Activated CD8-positive, alpha-beta memory T cell treated with anti-CD3 and anti-CD28 coated beads, Interleukin-2, amount 10 ng/mL, durations not matched to agents 7 days and 5 days (primary cell): ENCODE measurements around the gene OMP. TPM values are rescaled to one million over a fixed set of nuclear protein-coding genes. Genes with fewer than 3 reads are reported as not detected.

ENCODE experiments used
- ATAC-seq: fragments of 150-1000 bp; cut with Tn5 transposase; one replicate; pipeline ENCODE4 v1.10.0; 2021; ENCODE audit warnings: moderate library complexity
- CTCF ChIA-PET: fragments of 350-600 bp; sonication (Branson Sonifier 250); formaldehyde crosslinking; loops from one replicate; lab custom pipeline; 2021; ENCODE audit warnings: antibody characterized with exemption; lab: Charles Lee
- DNase-seq: peaks from one replicate; pipeline ENCODE4 v3.0.0-alpha.2; 2020
- H3K27ac Mint-ChIP-seq: one replicate; pipeline ENCODE4 v1.8.0; 2021; ENCODE audit warnings: mild to moderate bottlenecking, mixed read lengths
- H3K27me3 Mint-ChIP-seq: one replicate; pipeline ENCODE4 v1.8.0; 2021; ENCODE audit warnings: mixed read lengths
- H3K36me3 Mint-ChIP-seq: one replicate; pipeline ENCODE4 v1.8.0; 2021; ENCODE audit warnings: mild to moderate bottlenecking, mixed read lengths
- H3K4me1 Mint-ChIP-seq: one replicate; pipeline ENCODE4 v1.8.0; 2021; ENCODE audit warnings: mixed read lengths
- H3K4me3 Mint-ChIP-seq: one replicate; pipeline ENCODE4 v1.8.0; 2021; ENCODE audit warnings: mild to moderate bottlenecking, moderate library complexity, mixed read lengths
- H3K9me3 Mint-ChIP-seq: one replicate; pipeline ENCODE4 v1.8.0; 2022; ENCODE audit warnings: low read depth, mixed read lengths
- total RNA-seq, 2 experiments: library from RNA; stranded (reverse); gene quantifications; one replicate each; pipeline ENCODE4 v1.2.3, GENCODE V29; 2021

OMP gene
- total RNA-seq, 2 experiments from 2014 or later: not detected

DNA sequence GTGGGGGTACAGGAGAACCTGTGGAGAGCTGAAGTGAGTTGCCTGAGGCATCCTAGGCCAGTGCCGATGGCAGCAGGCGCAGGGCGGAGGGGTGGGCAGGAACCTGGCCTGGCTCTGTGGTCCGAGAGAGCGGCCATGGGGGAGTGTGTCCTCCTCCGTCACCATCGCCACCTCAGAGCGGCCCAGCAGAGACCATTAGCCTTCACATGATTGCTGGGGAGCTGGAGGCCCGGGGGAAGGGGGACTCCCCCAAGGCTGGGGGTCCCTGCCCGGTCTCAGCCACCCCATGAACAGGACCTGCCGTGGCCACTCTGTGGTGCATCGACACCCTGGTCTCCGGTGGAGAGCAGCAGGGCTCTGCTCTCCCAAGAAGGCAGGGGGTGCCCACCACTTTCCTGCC lies 4.1 kb downstream of the OMP start:
- no peaks in the 10 kb centered on the region for H3K9me3 Mint-ChIP-seq
- ATAC-seq (no peak), DNase-seq (no peak)
- no peaks in the 10 kb centered on the region for H3K36me3 Mint-ChIP-seq
- H3K4me1 Mint-ChIP-seq: no peaks in the 10 kb centered on the region
- H3K4me3 Mint-ChIP-seq: no peak overlapping the region
- no peak overlapping the region for H3K27ac Mint-ChIP-seq
- peaks cover 3% of the 10 kb centered on the region for H3K27me3 Mint-ChIP-seq
- CTCF ChIA-PET: interaction anchor here (0.8 to 3.1 kb wide), 3 partner anchors 15 to 187 kb away, joined by 3 to 14 read pairs (median 8); no protein-coding TSS in a partner anchor

DNA sequence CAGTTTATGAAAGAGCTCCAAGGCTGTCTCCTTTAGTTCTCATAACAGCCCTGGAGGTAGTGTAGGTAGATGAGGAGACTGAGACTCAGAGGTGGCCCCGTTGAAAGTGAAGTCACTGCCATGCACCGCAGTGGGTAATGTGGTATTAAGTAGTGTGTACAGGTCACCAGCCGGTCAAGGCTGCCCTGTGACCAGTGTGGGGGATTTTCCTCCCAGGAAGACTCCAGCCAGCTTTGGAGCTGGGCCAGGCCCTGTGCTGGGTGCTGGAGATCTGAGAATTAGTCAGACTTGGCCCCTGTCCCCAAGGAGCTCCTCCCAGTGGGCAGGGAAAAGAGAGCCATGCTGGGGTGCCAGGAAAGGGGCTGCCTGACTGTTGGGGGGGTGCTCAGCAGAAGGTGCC lies 5.3 kb downstream of the OMP start:
- no peak overlapping the region for H3K4me3 Mint-ChIP-seq
- CTCF ChIA-PET: interaction anchor here (2.0 to 3.8 kb wide), 3 partner anchors 18 to 19 kb away, joined by 8 to 15 read pairs (median 10); no protein-coding TSS in a partner anchor
- DNase-seq (no peak), ATAC-seq (no peak)
- H3K36me3 Mint-ChIP-seq: no peaks in the 10 kb centered on the region
- peaks cover 3% of the 10 kb centered on the region for H3K27me3 Mint-ChIP-seq
- H3K9me3 Mint-ChIP-seq: no peaks in the 10 kb centered on the region
- H3K27ac Mint-ChIP-seq: no peak overlapping the region
- H3K4me1 Mint-ChIP-seq: no peaks in the 10 kb centered on the region

DNA sequence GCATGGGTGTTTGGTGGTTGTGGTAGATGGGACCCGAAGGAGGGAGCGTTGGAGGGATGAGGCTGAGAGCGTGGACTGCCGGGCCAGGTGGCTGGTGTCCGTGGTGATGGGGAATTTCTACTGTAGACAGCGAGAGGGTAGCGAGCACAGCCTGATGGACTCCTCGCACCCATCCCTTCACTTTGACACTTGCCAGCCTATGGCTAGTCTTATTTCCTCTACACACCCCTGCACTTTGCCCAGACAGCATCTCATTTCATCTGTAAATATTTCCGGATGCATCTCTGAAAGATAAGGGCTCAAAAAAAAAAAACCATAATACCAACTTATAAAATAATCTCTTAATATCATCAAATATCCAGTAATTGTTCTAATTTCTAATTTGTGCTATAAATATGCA lies 5.8 kb downstream of the OMP start:
- DNase-seq: no peak
- ATAC-seq: no peak
- Mint-ChIP-seq H3K36me3 (no peaks in the 10 kb centered on the region), H3K9me3 (no peaks in the 10 kb centered on the region), H3K27me3 (peaks cover 3% of the 10 kb centered on the region), H3K4me1 (peaks cover 2% of the 10 kb centered on the region), H3K4me3 (no peak overlapping the region), H3K27ac (no peak overlapping the region)
- CTCF ChIA-PET: interaction anchor here (2.2 to 3.8 kb wide), 2 partner anchors 18 to 19 kb away, joined by 10 to 15 read pairs; no protein-coding TSS in a partner anchor

DNA sequence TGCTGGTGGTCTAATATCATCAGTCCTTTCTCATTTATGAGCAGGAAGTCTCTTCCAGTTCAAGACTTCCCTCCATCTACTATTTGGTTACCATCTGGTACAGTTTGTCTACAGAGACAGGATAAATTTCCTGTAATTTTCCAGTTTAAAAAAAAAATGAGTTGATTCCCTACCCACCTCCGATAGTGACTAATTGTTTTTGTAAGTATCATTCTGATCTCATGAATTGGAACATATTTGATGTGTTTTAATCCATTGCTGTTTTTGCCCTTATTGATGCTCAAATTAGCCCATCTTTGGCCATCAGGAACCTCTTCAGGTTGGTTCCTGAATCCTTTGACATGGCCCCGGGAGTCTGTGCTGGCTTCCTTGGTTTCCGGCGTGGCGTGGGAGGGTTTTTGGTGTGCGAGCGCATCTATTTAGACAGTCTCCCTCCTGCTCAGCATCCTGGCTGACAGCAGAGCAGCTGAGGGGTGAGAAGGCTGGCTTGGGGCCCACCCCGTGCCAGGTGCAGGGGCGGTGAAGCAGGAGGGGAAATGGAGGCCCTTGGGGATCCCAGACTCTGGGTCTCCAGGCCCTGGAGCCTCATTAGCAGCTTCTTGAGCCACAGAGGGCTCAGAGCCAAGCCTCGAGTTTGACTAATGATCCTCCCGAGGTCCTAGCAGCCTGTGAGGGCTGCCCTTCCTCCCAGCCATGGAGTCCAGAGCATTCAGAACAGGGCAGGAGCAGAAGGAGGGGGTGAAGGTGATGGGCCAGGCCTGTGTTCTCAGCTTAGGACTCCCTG lies 6.8 kb downstream of the OMP start:
- ATAC-seq: no peak

DNA sequence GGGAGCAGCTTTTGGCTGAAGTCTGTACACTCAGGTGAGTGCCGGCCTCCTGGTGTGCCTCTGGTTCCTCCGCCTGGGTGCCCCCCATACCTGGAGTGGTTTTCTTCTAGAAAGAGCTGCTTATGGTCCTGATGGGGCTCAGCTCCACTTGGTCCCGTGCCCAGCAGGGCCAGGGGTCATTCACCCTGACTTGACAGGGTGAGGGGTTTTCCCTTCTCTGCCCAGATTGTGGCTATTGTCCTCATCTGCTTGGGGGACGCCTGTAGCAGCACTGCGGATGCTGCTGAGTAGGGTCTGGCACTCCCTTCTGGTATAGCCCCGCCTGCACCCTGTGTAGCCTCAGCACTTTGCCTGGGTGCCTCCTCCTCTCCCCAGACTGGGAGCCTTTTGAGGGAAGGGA lies 8.2 kb downstream of the OMP start:
- CTCF ChIA-PET: interaction anchor here (1.7 to 3.8 kb wide), 3 partner anchors 16 to 77 kb away, joined by 5 to 15 read pairs (median 10); no protein-coding TSS in a partner anchor
- no peak for ATAC-seq
- no peak for DNase-seq
- Mint-ChIP-seq H3K4me1 (peaks cover 2% of the 10 kb centered on the region), H3K4me3 (no peak overlapping the region), H3K36me3 (no peaks in the 10 kb centered on the region), H3K27ac (no peak overlapping the region), H3K27me3 (peaks cover 3% of the 10 kb centered on the region), H3K9me3 (no peaks in the 10 kb centered on the region)

More for the DNA sequence above, 6.8 kb downstream of the OMP start:
- CTCF ChIA-PET: interaction anchor here (0.7 to 3.8 kb wide), 4 partner anchors 18 to 78 kb away, joined by 3 to 15 read pairs (median 8); no protein-coding TSS in a partner anchor
- Mint-ChIP-seq H3K4me1 (peaks cover 2% of the 10 kb centered on the region), H3K27me3 (peaks cover 3% of the 10 kb centered on the region), H3K4me3 (no peak overlapping the region), H3K36me3 (no peaks in the 10 kb centered on the region), H3K27ac (no peak overlapping the region), H3K9me3 (no peaks in the 10 kb centered on the region)
- no peak for DNase-seq

- no peak for DNase-seq
- H3K4me1 Mint-ChIP-seq: peaks cover 2% of the 10 kb centered on the region
These were observed 8.6 kb downstream of the OMP start for GRCh38 chr11:77111277-77111676.

GRCh38 chr11:77111946-77112345 lies 9.3 kb downstream of the OMP start:
- Mint-ChIP-seq H3K4me1 (peaks cover 2% of the 10 kb centered on the region), H3K27ac (no peak overlapping the region), H3K9me3 (no peaks in the 10 kb centered on the region), H3K27me3 (peaks cover 3% of the 10 kb centered on the region), H3K36me3 (no peaks in the 10 kb centered on the region), H3K4me3 (no peak overlapping the region)
- CTCF ChIA-PET: interaction anchor here (1.0 to 3.8 kb wide), 3 partner anchors 15 to 65 kb away, joined by 3 to 15 read pairs (median 10); no protein-coding TSS in a partner anchor
- DNase-seq: no peak
- ATAC-seq: no peak

More at GRCh38 chr11:77111277-77111676, 8.6 kb downstream of the OMP start:
- no peak overlapping the region for H3K27ac Mint-ChIP-seq
- CTCF ChIA-PET: interaction anchor here (1.7 to 3.8 kb wide), 3 partner anchors 16 to 76 kb away, joined by 5 to 15 read pairs (median 10); no protein-coding TSS in a partner anchor
- H3K27me3 Mint-ChIP-seq: peaks cover 3% of the 10 kb centered on the region
- ATAC-seq: no peak
- H3K36me3 Mint-ChIP-seq: no peaks in the 10 kb centered on the region
- no peaks in the 10 kb centered on the region for H3K9me3 Mint-ChIP-seq
- H3K4me3 Mint-ChIP-seq: no peak overlapping the region

DNA sequence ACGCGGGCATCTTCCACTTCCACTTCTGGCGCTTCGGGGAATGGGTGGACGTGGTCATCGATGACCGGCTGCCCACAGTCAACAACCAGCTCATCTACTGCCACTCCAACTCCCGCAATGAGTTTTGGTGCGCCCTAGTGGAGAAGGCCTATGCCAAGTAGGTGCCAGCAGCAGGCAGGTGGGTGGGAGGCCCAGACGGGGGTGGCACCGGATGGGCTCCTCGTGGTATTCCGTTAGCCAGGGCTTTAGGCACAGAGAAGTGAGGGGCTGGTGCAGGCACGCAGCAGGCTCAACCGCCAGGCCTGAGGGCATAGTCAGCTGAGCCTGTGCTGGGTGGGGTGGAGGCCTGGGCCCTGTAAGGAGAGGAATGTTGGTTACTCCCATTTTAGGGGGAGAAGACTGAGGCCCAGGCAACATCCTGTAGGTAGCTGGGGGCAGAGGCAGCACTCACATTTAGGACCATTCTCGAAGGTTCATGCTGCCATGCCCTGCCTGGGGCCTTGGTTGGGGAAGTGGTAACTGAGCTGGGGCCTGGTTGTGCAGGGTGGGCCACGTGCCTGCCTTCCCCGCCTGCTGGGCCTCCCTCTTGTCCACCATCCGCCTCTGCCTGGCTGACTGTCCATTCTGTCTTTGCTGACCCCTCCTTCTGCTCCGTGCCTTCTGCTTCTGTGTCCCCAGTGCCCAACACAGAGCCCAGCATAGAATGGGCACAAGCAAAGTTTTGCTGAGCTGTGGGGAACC lies 10.2 kb downstream of the OMP start:
- Mint-ChIP-seq H3K27ac (no peak overlapping the region), H3K36me3 (no peaks in the 10 kb centered on the region), H3K4me3 (no peak overlapping the region), H3K9me3 (no peaks in the 10 kb centered on the region), H3K27me3 (peaks cover 3% of the 10 kb centered on the region), H3K4me1 (peaks cover 2% of the 10 kb centered on the region)
- CTCF ChIA-PET: interaction anchor here (1.0 to 2.7 kb wide), 4 partner anchors 14 to 66 kb away, joined by 3 to 12 read pairs (median 6); no protein-coding TSS in a partner anchor
- no peak for DNase-seq
- no peak for ATAC-seq

DNA sequence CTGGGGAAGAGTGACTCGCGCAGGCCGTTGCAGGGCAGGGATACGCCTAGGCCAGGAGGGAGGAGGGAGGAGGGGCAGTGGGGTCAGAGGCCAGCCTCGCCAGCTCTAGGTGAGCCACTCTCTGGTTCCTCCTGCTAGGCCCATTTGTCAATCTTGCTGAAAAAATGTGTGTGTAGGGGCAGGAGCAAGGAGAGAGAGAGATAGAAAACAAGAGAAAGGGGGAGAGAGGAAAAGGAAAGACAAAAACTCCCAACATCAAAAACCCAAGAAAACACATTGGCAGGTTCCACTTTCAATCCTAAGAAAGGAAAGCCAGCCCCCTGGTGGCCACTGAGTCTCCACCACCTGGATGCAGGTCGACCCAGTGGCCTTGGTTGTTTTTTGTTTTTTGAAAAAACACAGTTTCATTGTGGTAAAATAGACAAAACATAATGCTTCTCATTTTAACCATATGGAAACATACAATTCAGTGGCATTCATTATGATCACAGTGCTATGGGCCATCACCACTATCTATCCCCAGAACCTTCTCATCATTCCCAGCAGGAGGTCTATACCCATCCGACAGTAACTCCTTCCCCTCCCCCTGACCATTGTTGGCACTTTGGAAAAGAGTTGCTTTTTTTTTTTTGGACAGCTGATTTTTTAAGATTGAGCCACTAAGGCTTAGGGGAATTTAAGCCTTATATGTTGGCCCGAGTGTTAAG lies 10.9 kb downstream of the OMP start:
- no peak overlapping the region for H3K4me3 Mint-ChIP-seq
- H3K9me3 Mint-ChIP-seq: no peaks in the 10 kb centered on the region
- CTCF ChIA-PET: interaction anchor here (1.0 to 3.8 kb wide), 4 partner anchors 13 to 66 kb away, joined by 3 to 12 read pairs (median 11); no protein-coding TSS in a partner anchor
- no peaks in the 10 kb centered on the region for H3K36me3 Mint-ChIP-seq
- no peak for ATAC-seq
- H3K4me1 Mint-ChIP-seq: peaks cover 2% of the 10 kb centered on the region
- no peaks in the 10 kb centered on the region for H3K27me3 Mint-ChIP-seq
- DNase-seq: no peak
- no peak overlapping the region for H3K27ac Mint-ChIP-seq

DNA sequence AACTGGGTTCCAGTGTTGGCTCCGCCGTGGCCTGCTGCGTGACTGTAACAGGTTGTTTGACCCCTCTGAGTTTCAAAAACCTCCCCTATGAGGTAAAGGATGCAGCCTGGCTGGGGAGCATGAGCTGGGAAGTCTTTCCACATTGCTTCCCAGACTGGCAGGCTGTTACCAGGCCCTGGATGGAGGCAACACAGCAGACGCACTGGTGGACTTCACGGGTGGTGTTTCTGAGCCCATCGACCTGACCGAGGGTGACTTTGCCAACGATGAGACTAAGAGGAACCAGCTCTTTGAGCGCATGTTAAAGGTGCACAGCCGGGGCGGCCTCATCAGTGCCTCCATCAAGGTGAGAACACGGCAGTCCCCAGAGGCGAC lies 11.4 kb downstream of the OMP start:
- Mint-ChIP-seq H3K27ac (no peak overlapping the region), H3K36me3 (no peaks in the 10 kb centered on the region), H3K4me1 (peaks cover 2% of the 10 kb centered on the region), H3K4me3 (no peak overlapping the region), H3K27me3 (no peaks in the 10 kb centered on the region), H3K9me3 (no peaks in the 10 kb centered on the region)
- CTCF ChIA-PET: interaction anchor here (1.1 to 3.8 kb wide), 3 partner anchors 23 to 75 kb away, joined by 3 to 12 read pairs (median 12); no protein-coding TSS in a partner anchor
- DNase-seq (no peak), ATAC-seq (no peak)

GRCh38 chr11:77115181-77115611 lies 12.6 kb downstream of the OMP start:
- Mint-ChIP-seq H3K27me3 (no peaks in the 10 kb centered on the region), H3K4me1 (peaks cover 2% of the 10 kb centered on the region), H3K27ac (no peak overlapping the region)

GRCh38 chr11:77115956-77116355 lies 13.3 kb downstream of the OMP start:
- peaks cover 3% of the 10 kb centered on the region for H3K4me1 Mint-ChIP-seq
- no peak overlapping the region for H3K27ac Mint-ChIP-seq
- no peaks in the 10 kb centered on the region for H3K9me3 Mint-ChIP-seq
- H3K36me3 Mint-ChIP-seq: no peaks in the 10 kb centered on the region
- DNase-seq (no peak), ATAC-seq (no peak)
- H3K27me3 Mint-ChIP-seq: no peaks in the 10 kb centered on the region
- H3K4me3 Mint-ChIP-seq: no peak overlapping the region
- CTCF ChIA-PET: interaction anchor here (0.8 to 3.8 kb wide), 6 partner anchors 11 to 76 kb away, joined by 3 to 21 read pairs (median 5); no protein-coding TSS in a partner anchor

More at GRCh38 chr11:77115181-77115611, 12.6 kb downstream of the OMP start:
- no peaks in the 10 kb centered on the region for H3K36me3 Mint-ChIP-seq
- ATAC-seq (no peak), DNase-seq (no peak)
- CTCF ChIA-PET: interaction anchor here (0.8 to 3.8 kb wide), 6 partner anchors 12 to 75 kb away, joined by 3 to 21 read pairs (median 4); no protein-coding TSS in a partner anchor
- H3K9me3 Mint-ChIP-seq: no peaks in the 10 kb centered on the region
- no peak overlapping the region for H3K4me3 Mint-ChIP-seq
